ENCODE measurements around the gene CACNG4. TPM values are rescaled to one million over a fixed set of nuclear protein-coding genes. Genes with fewer than 3 reads are reported as not detected.
"Not testable (repeated sequence)": the region's sequence is repeated elsewhere in the genome, so short reads cannot be mapped to it uniquely, and the experiment has no call there.

The CACNG4 gene
- total RNA-seq, 1 experiment from 2014 or later = 40.3 TPM

- no peak for ATAC-seq
- no peak for TF ChIP-seq CTCF (IDR thresholded peaks at IDR 0.05)
- no peak for TF ChIP-seq TCF7L2 (IDR thresholded peaks at IDR 0.05; ENCODE audit: low read depth, low read length)
- no peak for TF ChIP-seq SIN3A (IDR thresholded peaks at IDR 0.05; ENCODE audit: borderline replicate concordance, insufficient read depth, low read depth, low read length)
- no peak for TF ChIP-seq POLR2AphosphoS5 (IDR thresholded peaks at IDR 0.05; ENCODE audit: low read depth, low read length)
- no peak for TF ChIP-seq REST (IDR thresholded peaks at IDR 0.05; ENCODE audit: insufficient read depth in 1 of 2, low read depth in 2 of 2, low read length in 1 of 2)
- Histone ChIP-seq H3K27me3 (ENCODE audit: control insufficient read depth, insufficient read depth, low read length) (no peaks in the 10 kb centered on the region), H3K4me1 (ENCODE audit: control insufficient read depth, insufficient read depth, low read length) (no peaks in the 10 kb centered on the region), H3K9me3 (ENCODE audit: control insufficient read depth, insufficient read depth, low read depth, low read length) (no peaks in the 10 kb centered on the region), H3K4me3 (ENCODE audit: low read depth in 2 of 2, low read length in 2 of 2) (no peak overlapping the region), H3K36me3 (ENCODE audit: control insufficient read depth, insufficient read depth, low read length) (no peaks in the 10 kb centered on the region), H3K27ac (ENCODE audit: low read length) (no peak overlapping the region)
- POLR2A ChIA-PET = no interaction called here
- no peak for DNase-seq (ENCODE audit: low read depth, low spot score)
- intact Hi-C loops (cut with micrococcal nuclease; ENCODE audit: unreplicated experiment) (no loop called here), in situ Hi-C loops (cut with HindIII; ENCODE audit: low pct_unique_long_range_greater_than_20kb, low sequenced_read_pairs) (no loop called here)
- CTCF ChIA-PET = no interaction called here
- no TSS peak for BruUV-seq (replicated peaks)
Measured at GRCh38 chr17:67040652-67041051, 76.1 kb downstream of the CACNG4 start.

GRCh38 chr17:67041119-67041518 lies 76.6 kb downstream of the CACNG4 start:
- ATAC-seq; H3K27ac ChIP-seq (ENCODE audit: low read length); POLR2A ChIA-PET; H3K4me1 ChIP-seq (ENCODE audit: control insufficient read depth, insufficient read depth, low read length); CTCF ChIA-PET; H3K27me3 ChIP-seq (ENCODE audit: control insufficient read depth, insufficient read depth, low read length); H3K36me3 ChIP-seq (ENCODE audit: control insufficient read depth, insufficient read depth, low read length); BruUV-seq (replicated peaks); H3K9me3 ChIP-seq (ENCODE audit: control insufficient read depth, insufficient read depth, low read depth, low read length); intact Hi-C loops (cut with micrococcal nuclease; ENCODE audit: unreplicated experiment); DNase-seq (ENCODE audit: low read depth, low spot score); in situ Hi-C loops (cut with HindIII; ENCODE audit: low pct_unique_long_range_greater_than_20kb, low sequenced_read_pairs); H3K4me3 ChIP-seq (ENCODE audit: low read depth in 2 of 2, low read length in 2 of 2): not testable (repeated sequence)

GRCh38 chr17:67041531-67041930 lies 77.0 kb downstream of the CACNG4 start:
- intact Hi-C loops (cut with micrococcal nuclease; ENCODE audit: unreplicated experiment) = no loop called here
- DNase-seq (ENCODE audit: low read depth, low spot score) (no peak), ATAC-seq (no peak)
- Histone ChIP-seq H3K4me3 (ENCODE audit: low read depth in 2 of 2, low read length in 2 of 2) (no peak overlapping the region), H3K27me3 (ENCODE audit: control insufficient read depth, insufficient read depth, low read length) (no peaks in the 10 kb centered on the region), H3K36me3 (ENCODE audit: control insufficient read depth, insufficient read depth, low read length) (no peaks in the 10 kb centered on the region), H3K9me3 (ENCODE audit: control insufficient read depth, insufficient read depth, low read depth, low read length) (no peaks in the 10 kb centered on the region), H3K4me1 (ENCODE audit: control insufficient read depth, insufficient read depth, low read length) (no peaks in the 10 kb centered on the region), H3K27ac (ENCODE audit: low read length) (no peak overlapping the region)
- no TSS peak for BruUV-seq (replicated peaks)
- POLR2A ChIA-PET = no interaction called here
- TF ChIP-seq TCF7L2 (IDR thresholded peaks at IDR 0.05; ENCODE audit: low read depth, low read length) = no peak
- in situ Hi-C loops (cut with HindIII; ENCODE audit: low pct_unique_long_range_greater_than_20kb, low sequenced_read_pairs) = no loop called here
- CTCF ChIA-PET = no interaction called here

All from Panc1 (cell line).